ENCODE results near the gene TEX29. TPM values are rescaled to one million over a fixed set of nuclear protein-coding genes. Genes with fewer than 3 reads are reported as not detected.

Gene TEX29
- total and polyA plus RNA-seq, 9 of the 15 experiments (the other 6 are each of a cell fraction or from before 2014, with no cell fraction given): 0.11 TPM; not detected in 7

GRCh38 chr13:111288276-111288675 lies 32.2 kb upstream of the TEX29 start:
- Histone ChIP-seq H3K9ac (ENCODE audit: insufficient read depth in 1 of 2, low read depth in 2 of 2, low read length in 2 of 2) (no peak overlapping the region), H3K27me3 (ENCODE audit: control insufficient read depth in 2 of 2, insufficient read depth in 2 of 2, low read length in 2 of 2) (no peaks in the 10 kb centered on the region), H4K20me1 (replicated peaks; ENCODE audit: control insufficient read depth, insufficient read depth, low read length) (no peaks in the 10 kb centered on the region; the same call in 1 of the 2 replicates), H3K9me1 (ENCODE audit: control insufficient read depth, insufficient read depth, low read length) (no peaks in the 10 kb centered on the region), H3K4me1 (replicated peaks in 1 of 2; ENCODE audit: control insufficient read depth in 2 of 2, insufficient read depth in 2 of 2, low read length in 2 of 2) (no peaks in the 10 kb centered on the region), H3K79me2 (ENCODE audit: control insufficient read depth, insufficient read depth, low read length) (no peaks in the 10 kb centered on the region), H2AFZ (ENCODE audit: low read depth, low read length) (no peak overlapping the region), H3K4me2 (ENCODE audit: insufficient read depth, low read length) (no peak overlapping the region), H3K27ac (ENCODE audit: extremely low read depth, low read depth, low read length) (no peak overlapping the region), H3K9me3 (replicated peaks; ENCODE audit: control insufficient read depth, insufficient read depth, low read depth, low read length) (no peaks in the 10 kb centered on the region), H3K36me3 (ENCODE audit: control insufficient read depth, insufficient read depth, low read length) (peaks cover 43% of the 10 kb centered on the region; the same call in 1 of the 3 replicates), H3K4me3 (no peak overlapping the region)
- no peak for ATAC-seq
- intact Hi-C loops (cut with micrococcal nuclease) (no loop called here), in situ Hi-C loops (cut with MboI) (no loop called here)
- FAIRE-seq: no peak
- BruUV-seq (replicated peaks): no TSS peak
- DNase-seq (ENCODE audit: extremely low read depth in 1 of 4, low spot score in 3 of 4): no peak
- TF ChIP-seq RBM22 (IDR thresholded peaks at IDR 0.05; ENCODE audit: low read depth, low read length, poor library complexity, severe bottlenecking) (no peak), MEF2D (tag; conservative IDR thresholded peaks at IDR 0.05; ENCODE audit: low read depth) (no peak), BCLAF1 (IDR thresholded peaks at IDR 0.05; ENCODE audit: borderline replicate concordance in 1 of 2, control insufficient read depth in 1 of 2, low read depth in 2 of 2, low read length in 1 of 2) (no peak), ZBTB12 (CRISPR knock-in tag; IDR thresholded peaks at IDR 0.05) (no peak), CHAMP1 (IDR thresholded peaks at IDR 0.05) (no peak), HDAC3 (IDR thresholded peaks at IDR 0.05; ENCODE audit: borderline replicate concordance, partially characterized antibody) (no peak), ZSCAN29 (IDR thresholded peaks at IDR 0.05) (no peak), HNRNPK (IDR thresholded peaks at IDR 0.05; ENCODE audit: low read depth, low read length, poor library complexity, severe bottlenecking) (no peak), VEZF1 (CRISPR knock-in tag; IDR thresholded peaks at IDR 0.05) (no peak), DIDO1 (tag; IDR thresholded peaks at IDR 0.05; ENCODE audit: low read depth) (no peak)
- ChIA-PET CTCF (ENCODE audit: low intra/inter-chr PET ratio) (interaction anchor here (0.7 kb wide), 1 partner anchor 1643 kb away, joined by 3 read pairs; no protein-coding TSS in a partner anchor), POLR2A (interaction anchor here (0.6 kb wide), 1 partner anchor 9 kb away, joined by 3 read pairs; no protein-coding TSS in a partner anchor)
- 85% methylated on average over 7 of the region's 7 CpGs for WGBS (ENCODE audit: insufficient coverage, low coverage, missing lambda C conversion rate)

Data from K562 (cell line).